ENCODE results near the gene DNAJC12. TPM values are rescaled to one million over a fixed set of nuclear protein-coding genes. Genes with fewer than 3 reads are reported as not detected.
"Not testable (repeated sequence)": the region's sequence is repeated elsewhere in the genome, so short reads cannot be mapped to it uniquely, and the experiment has no call there.

Gene DNAJC12
- total RNA-seq, 1 experiment from 2014 or later, result 15.5 TPM

- no peak overlapping the region for H3K9ac ChIP-seq (ENCODE audit: low read length)
- ChIA-PET POLR2A (ENCODE audit: unreplicated experiment) (no interaction called here), CTCF (no interaction called here)
- no peaks in the 10 kb centered on the region for H3F3A ChIP-seq (ENCODE audit: low read length, unreplicated experiment)
- 0 out of 2 replicates have a peak, but pooled peaks cover 3% of the 10 kb centered on the region for H3K79me2 ChIP-seq (ENCODE audit: low read length)
- peaks cover 4% of the 10 kb centered on the region; the same call in 1 of the 2 replicates for H3K36me3 ChIP-seq (ENCODE audit: low read depth, low read length)
- H3K27ac ChIP-seq (ENCODE audit: low read length), result no peak overlapping the region
- H3K9me2 ChIP-seq (replicated peaks; ENCODE audit: low read length), result no peaks in the 10 kb centered on the region
- ATAC-seq, result no peak
- no peak for DNase-seq
- H3K4me1 ChIP-seq (ENCODE audit: insufficient read depth, low read length), result peaks cover 12% of the 10 kb centered on the region
- no peaks in the 10 kb centered on the region for H3K27me3 ChIP-seq (ENCODE audit: low read length)
- peaks cover 7% of the 10 kb centered on the region; the same call in 1 of the 2 replicates for H3K9me3 ChIP-seq (ENCODE audit: low read length)
- BruUV-seq (replicated peaks), result no TSS peak
- H3K4me2 ChIP-seq (ENCODE audit: low read length), result no peak overlapping the region
- TF ChIP-seq EZH2phosphoT487 (IDR thresholded peaks at IDR 0.05; ENCODE audit: borderline replicate concordance, low read length) (no peak), CTCF (conservative IDR thresholded peaks at IDR 0.05; ENCODE audit: low read depth, low read length) (no peak), EZH2 (IDR thresholded peaks at IDR 0.05; ENCODE audit: low read length, unreplicated experiment) (no peak)
- no peaks in the 10 kb centered on the region for H4K20me1 ChIP-seq (ENCODE audit: low read length)
- intact Hi-C loops (cut with micrococcal nuclease), result no loop called here
- H3K4me3 ChIP-seq (ENCODE audit: low read length), result no peak overlapping the region
- no peak overlapping the region for H2AFZ ChIP-seq (ENCODE audit: low read length)
Observed at GRCh38 chr10:67841737-67842136, 3.7 kb upstream of the DNAJC12 start.

GRCh38 chr10:67839951-67840350 is 2.0 kb upstream of the DNAJC12 start:
- no peaks in the 10 kb centered on the region for H3F3A ChIP-seq (ENCODE audit: low read length, unreplicated experiment)
- H3K9me3 ChIP-seq (ENCODE audit: low read length), result peaks cover 7% of the 10 kb centered on the region; the same call in 1 of the 2 replicates
- no peak overlapping the region for H3K4me2 ChIP-seq (ENCODE audit: low read length)
- H3K4me1 ChIP-seq (ENCODE audit: insufficient read depth, low read length), result peaks cover 29% of the 10 kb centered on the region
- ATAC-seq (peak; percentile 37), DNase-seq (peak; percentile 93)
- H3K9ac ChIP-seq (ENCODE audit: low read length), result no peak overlapping the region
- no peak overlapping the region for H3K4me3 ChIP-seq (ENCODE audit: low read length)
- BruUV-seq (replicated peaks), result no TSS peak
- ChIA-PET CTCF (no interaction called here), POLR2A (ENCODE audit: unreplicated experiment) (no interaction called here)
- TF ChIP-seq CTCF (conservative IDR thresholded peaks at IDR 0.05; ENCODE audit: low read depth, low read length) (no peak), EZH2 (IDR thresholded peaks at IDR 0.05; ENCODE audit: low read length, unreplicated experiment) (no peak), EZH2phosphoT487 (IDR thresholded peaks at IDR 0.05; ENCODE audit: borderline replicate concordance, low read length) (no peak)
- no peaks in the 10 kb centered on the region for H3K9me2 ChIP-seq (replicated peaks; ENCODE audit: low read length)
- no peaks in the 10 kb centered on the region for H4K20me1 ChIP-seq (ENCODE audit: low read length)
- H3K79me2 ChIP-seq (ENCODE audit: low read length), result 0 out of 2 replicates have a peak, but pooled peaks cover 7% of the 10 kb centered on the region
- H2AFZ ChIP-seq (ENCODE audit: low read length), result no peak overlapping the region
- peaks cover 4% of the 10 kb centered on the region; the same call in 1 of the 2 replicates for H3K36me3 ChIP-seq (ENCODE audit: low read depth, low read length)
- intact Hi-C loops (cut with micrococcal nuclease), result no loop called here
- no peaks in the 10 kb centered on the region for H3K27me3 ChIP-seq (ENCODE audit: low read length)
- peak overlapping the region; percentile 21 for H3K27ac ChIP-seq (ENCODE audit: low read length)

GRCh38 chr10:67839511-67839910 is 1.5 kb upstream of the DNAJC12 start:
- H3F3A ChIP-seq (ENCODE audit: low read length, unreplicated experiment); H3K9me2 ChIP-seq (replicated peaks; ENCODE audit: low read length); H3K27me3 ChIP-seq (ENCODE audit: low read length); POLR2A ChIA-PET (ENCODE audit: unreplicated experiment); intact Hi-C loops (cut with micrococcal nuclease); ATAC-seq; H4K20me1 ChIP-seq (ENCODE audit: low read length); DNase-seq; H3K4me2 ChIP-seq (ENCODE audit: low read length); CTCF ChIA-PET; H3K79me2 ChIP-seq (ENCODE audit: low read length); H3K36me3 ChIP-seq (ENCODE audit: low read depth, low read length); H2AFZ ChIP-seq (ENCODE audit: low read length); H3K4me3 ChIP-seq (ENCODE audit: low read length); H3K9me3 ChIP-seq (ENCODE audit: low read length); BruUV-seq (replicated peaks); H3K9ac ChIP-seq (ENCODE audit: low read length): not testable (repeated sequence)
- Histone ChIP-seq H3K27ac (ENCODE audit: low read length) (peak overlapping the region; percentile 21), H3K4me1 (ENCODE audit: insufficient read depth, low read length) (peaks cover 33% of the 10 kb centered on the region)

Data from PC-3 (cell line).